HG03064 (cell line): ENCODE data around the gene PDE4D.
"Not testable (repeated sequence)": the region's sequence is repeated elsewhere in the genome, so short reads cannot be mapped to it uniquely, and the experiment has no call there.

Experiments
- ATAC-seq: cut with Tn5 transposase; IDR thresholded peaks from one replicate; pipeline ENCODE4 v1.9.1; 2021; ENCODE audit warnings: low read depth; ENCODE audit not compliant: unreplicated experiment

The PDE4D gene

GRCh38 chr5:59621477-59621876 is 272.0 kb downstream of the PDE4D start:
- no peak for ATAC-seq

- no peak for ATAC-seq
Measured at GRCh38 chr5:59620535-59621212, 272.9 kb downstream of the PDE4D start.

- no peak for ATAC-seq
Measured at GRCh38 chr5:59618644-59619043, 274.9 kb downstream of the PDE4D start.

GRCh38 chr5:59617186-59617771 is 276.2 kb downstream of the PDE4D start:
- no peak for ATAC-seq

- ATAC-seq = no peak
Measured at GRCh38 chr5:59616413-59616812, 277.1 kb downstream of the PDE4D start.

GRCh38 chr5:59615272-59615671 is 278.3 kb downstream of the PDE4D start:
- ATAC-seq = no peak

GRCh38 chr5:59609501-59610265 is 283.8 kb downstream of the PDE4D start:
- ATAC-seq = no peak

- no peak for ATAC-seq
Measured at GRCh38 chr5:59608745-59609144, 284.8 kb downstream of the PDE4D start.

GRCh38 chr5:59607138-59607765 is 286.3 kb downstream of the PDE4D start:
- no peak for ATAC-seq

- no peak for ATAC-seq
Measured at GRCh38 chr5:59605915-59606314, 287.6 kb downstream of the PDE4D start.

- ATAC-seq = no peak
Measured at GRCh38 chr5:59604111-59604510, 289.4 kb downstream of the PDE4D start.

- ATAC-seq = no peak
Measured at GRCh38 chr5:59600998-59601397, 292.5 kb downstream of the PDE4D start.

GRCh38 chr5:59600153-59600552 is 293.4 kb downstream of the PDE4D start:
- ATAC-seq = no peak

GRCh38 chr5:59599729-59600128 is 293.8 kb downstream of the PDE4D start:
- ATAC-seq = no peak

GRCh38 chr5:59598547-59598874 is 295.0 kb downstream of the PDE4D start:
- no peak for ATAC-seq

GRCh38 chr5:59597690-59598546 is 295.6 kb downstream of the PDE4D start:
- no peak for ATAC-seq

- no peak for ATAC-seq
Measured at GRCh38 chr5:59596586-59597350, 296.8 kb downstream of the PDE4D start.

- not testable (repeated sequence) for ATAC-seq
Measured at GRCh38 chr5:59594118-59594517, 299.4 kb downstream of the PDE4D start.

- no peak for ATAC-seq
Measured at GRCh38 chr5:59593439-59594007, 300.0 kb downstream of the PDE4D start.
